PC-3 (cell line): Measurements from ENCODE around the gene AP4B1. TPM values are rescaled to one million over a fixed set of nuclear protein-coding genes. Genes with fewer than 3 reads are reported as not detected.

Source experiments
- ATAC-seq: fragments of 200-7000 bp; cut with Tn5 transposase; 2 replicates; pipeline ENCODE4 v1.9.1; 2020; ENCODE audit warnings: mild to moderate bottlenecking, moderate library complexity
- BruUV-seq: library from RNA; stranded (reverse); fragments of 400-500 nt; replicated peaks from 2 replicates; lab custom pipeline; 2021; lab: Mats Ljungman, UMichigan
- CTCF ChIA-PET: fragments of 300-600 bp; sonication (Branson Sonifier 250); formaldehyde crosslinking; loops from one replicate; lab custom pipeline; 2022; ENCODE audit warnings: antibody characterized with exemption; lab: Charles Lee
- POLR2A ChIA-PET: fragments of 300-600 bp; sonication (Branson Sonifier 250); formaldehyde crosslinking; loops from one replicate; lab custom pipeline; 2022; ENCODE audit warnings: antibody characterized with exemption; ENCODE audit not compliant: unreplicated experiment; lab: Charles Lee
- DNase-seq: peaks from one replicate; pipeline ENCODE4 v3.0.0-alpha.2; 2015
- H2AFZ ChIP-seq: fragments of 300-600 bp; sonication (generic); 2 replicates; pipeline ENCODE4 v1.6.0; 2016; ENCODE audit warnings: antibody characterized with exemption, low read length
- H3F3A ChIP-seq: fragments of 300-600 bp; sonication (generic); one replicate; pipeline ENCODE4 v1.6.0; 2017; ENCODE audit warnings: antibody characterized with exemption, low read length, control low read depth, mild to moderate bottlenecking; ENCODE audit not compliant: unreplicated experiment
- H3K27ac ChIP-seq: fragments of 300-600 bp; sonication (generic); 2 replicates; pipeline ENCODE4 v1.5.1; 2016; ENCODE audit warnings: mild to moderate bottlenecking, low read length
- H3K27me3 ChIP-seq: fragments of 300-600 bp; sonication (generic); 2 replicates; pipeline ENCODE4 v1.6.1; 2016; ENCODE audit warnings: low read length, mixed read lengths
- H3K36me3 ChIP-seq: fragments of 300-600 bp; sonication (generic); 2 replicates; pipeline ENCODE4 v1.6.1; 2016; ENCODE audit warnings: low read depth, mixed run types, low read length, mixed read lengths
- H3K4me1 ChIP-seq: fragments of 300-600 bp; sonication (generic); 2 replicates; pipeline ENCODE4 v1.5.1; 2016; ENCODE audit warnings: low read length; ENCODE audit not compliant: insufficient read depth
- H3K4me2 ChIP-seq: fragments of 300-600 bp; sonication (generic); 2 replicates; pipeline ENCODE4 v1.6.0; 2016; ENCODE audit warnings: low read length
- H3K4me3 ChIP-seq: fragments of 300-600 bp; sonication (generic); 2 replicates; pipeline ENCODE4 v1.5.1; 2016; ENCODE audit warnings: mild to moderate bottlenecking, low read length, mixed read lengths
- H3K79me2 ChIP-seq: fragments of 300-600 bp; sonication (generic); 2 replicates; pipeline ENCODE4 v1.6.1; 2017; ENCODE audit warnings: low read length, mixed read lengths
- H3K9ac ChIP-seq: fragments of 300-600 bp; sonication (generic); 2 replicates; pipeline ENCODE4 v1.6.0; 2016; ENCODE audit warnings: mild to moderate bottlenecking, low read length
- H3K9me2 ChIP-seq: fragments of 300-600 bp; sonication (generic); replicated peaks from 2 replicates; pipeline ENCODE4 v1.6.1; 2016; ENCODE audit warnings: mixed run types, low read length, mixed read lengths
- H3K9me3 ChIP-seq: fragments of 300-600 bp; sonication (generic); 2 replicates; pipeline ENCODE4 v1.6.1; 2016; ENCODE audit warnings: low read length, mixed read lengths
- H4K20me1 ChIP-seq: fragments of 300-600 bp; sonication (generic); 2 replicates; pipeline ENCODE4 v1.6.1; 2016; ENCODE audit warnings: low read length, mixed read lengths
- EZH2 ChIP-seq: fragments of 300-600 bp; sonication (generic); IDR thresholded peaks from one replicate; pipeline ENCODE4 v1.6.1; 2017; ENCODE audit warnings: antibody characterized with exemption, mild to moderate bottlenecking, low read length; ENCODE audit not compliant: unreplicated experiment
- EZH2phosphoT487 ChIP-seq: fragments of 300-600 bp; sonication (generic); IDR thresholded peaks from 2 replicates; pipeline ENCODE4 v1.6.1; 2018; ENCODE audit warnings: mild to moderate bottlenecking, antibody characterized with exemption, low read length, borderline replicate concordance
- intact Hi-C: fragments of 100-400 bp; cut with micrococcal nuclease; formaldehyde crosslinking; loops from 2 replicates; pipeline ENCODE4 v1.9.0; 2023
- total RNA-seq: library from RNA; depleted of rRNA; stranded (reverse); fragments of >200 nt; gene quantifications from 2 replicates; pipeline ENCODE4 v1.2.3, GENCODE V29; 2014
- TF ChIP-seq, protein P1 (sequence below): fragments of 300-600 bp; sonication (generic); conservative IDR thresholded peaks from 2 replicates; pipeline ENCODE4 v1.5.1; 2017; ENCODE audit warnings: antibody characterized with exemption, low read depth, mild to moderate bottlenecking, low read length

AP4B1 gene
- total RNA-seq, 1 experiment from 2014 or later: 15.5 TPM

DNA sequence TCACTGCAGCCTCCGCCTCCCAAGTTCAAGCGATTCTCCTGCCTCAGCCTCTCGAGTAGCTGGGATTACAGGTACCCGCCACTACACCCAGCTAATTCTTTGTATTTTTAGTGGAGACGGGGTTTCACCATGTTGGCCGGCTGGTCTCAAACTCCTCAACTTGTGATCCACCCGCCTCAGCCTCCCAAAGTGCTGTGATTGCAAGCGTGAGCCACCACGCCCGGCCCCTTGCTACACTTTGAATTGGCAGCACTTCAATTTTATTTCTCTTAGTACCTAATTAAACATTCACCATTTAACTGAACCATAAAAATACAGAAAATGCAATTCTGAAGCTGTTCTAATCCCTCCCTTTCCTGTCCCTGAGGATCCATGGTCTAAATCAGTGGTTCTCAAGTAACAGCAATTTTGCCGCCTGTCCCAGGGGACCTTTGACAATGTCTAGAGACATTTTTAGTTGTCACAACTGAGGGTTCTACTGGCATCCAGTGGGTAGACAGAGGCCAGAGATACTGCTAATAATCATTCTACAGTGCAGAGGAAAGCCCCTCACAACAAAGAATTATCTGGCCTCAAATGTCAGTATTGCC lies 12.9 kb downstream of the AP4B1 start:
- Histone ChIP-seq H3F3A (no peaks in the 10 kb centered on the region), H3K27ac (no peak overlapping the region), H3K27me3 (no peaks in the 10 kb centered on the region), H3K4me2 (no peak overlapping the region), H3K9me2 (no peaks in the 10 kb centered on the region), H3K9ac (no peak overlapping the region), H2AFZ (no peak overlapping the region), H3K36me3 (peaks cover 13% of the 10 kb centered on the region), H3K4me1 (no peaks in the 10 kb centered on the region), H3K79me2 (no peaks in the 10 kb centered on the region), H3K4me3 (no peak overlapping the region), H3K9me3 (no peaks in the 10 kb centered on the region), H4K20me1 (no peaks in the 10 kb centered on the region)
- no peak for DNase-seq
- no peak for ATAC-seq
- ChIA-PET CTCF (no interaction called here), POLR2A (interaction anchor here (0.7 kb wide), 1 partner anchor 23 kb away, joined by 3 read pairs; no protein-coding TSS in a partner anchor)
- intact Hi-C loops: no loop called here
- no peak for TF ChIP-seq EZH2
- no peak for TF ChIP-seq EZH2phosphoT487
- TF ChIP-seq, protein P1, sequence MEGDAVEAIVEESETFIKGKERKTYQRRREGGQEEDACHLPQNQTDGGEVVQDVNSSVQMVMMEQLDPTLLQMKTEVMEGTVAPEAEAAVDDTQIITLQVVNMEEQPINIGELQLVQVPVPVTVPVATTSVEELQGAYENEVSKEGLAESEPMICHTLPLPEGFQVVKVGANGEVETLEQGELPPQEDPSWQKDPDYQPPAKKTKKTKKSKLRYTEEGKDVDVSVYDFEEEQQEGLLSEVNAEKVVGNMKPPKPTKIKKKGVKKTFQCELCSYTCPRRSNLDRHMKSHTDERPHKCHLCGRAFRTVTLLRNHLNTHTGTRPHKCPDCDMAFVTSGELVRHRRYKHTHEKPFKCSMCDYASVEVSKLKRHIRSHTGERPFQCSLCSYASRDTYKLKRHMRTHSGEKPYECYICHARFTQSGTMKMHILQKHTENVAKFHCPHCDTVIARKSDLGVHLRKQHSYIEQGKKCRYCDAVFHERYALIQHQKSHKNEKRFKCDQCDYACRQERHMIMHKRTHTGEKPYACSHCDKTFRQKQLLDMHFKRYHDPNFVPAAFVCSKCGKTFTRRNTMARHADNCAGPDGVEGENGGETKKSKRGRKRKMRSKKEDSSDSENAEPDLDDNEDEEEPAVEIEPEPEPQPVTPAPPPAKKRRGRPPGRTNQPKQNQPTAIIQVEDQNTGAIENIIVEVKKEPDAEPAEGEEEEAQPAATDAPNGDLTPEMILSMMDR: no peak
- BruUV-seq: no TSS peak

DNA sequence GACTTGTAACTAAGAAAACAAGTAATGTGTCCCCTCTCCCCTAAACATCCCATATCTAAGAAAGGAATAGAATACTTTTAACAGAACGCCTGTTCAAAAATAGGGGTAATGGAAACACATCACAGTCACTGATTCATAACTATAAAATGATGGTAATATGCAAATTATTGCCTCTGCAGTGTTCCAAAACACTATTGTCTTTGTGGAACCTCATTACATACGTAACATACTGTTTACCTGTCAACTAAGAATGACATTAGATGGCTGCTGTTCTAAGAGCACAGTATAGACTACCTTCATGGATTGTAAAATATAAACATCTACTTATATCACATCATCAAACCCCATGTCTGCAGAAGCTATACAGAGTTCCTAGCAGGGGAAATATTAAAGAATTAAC lies 13.8 kb downstream of the AP4B1 start:
- Histone ChIP-seq H3K9me2 (no peaks in the 10 kb centered on the region), H3K9ac (no peak overlapping the region), H3F3A (no peaks in the 10 kb centered on the region), H3K4me3 (no peak overlapping the region), H3K4me2 (no peak overlapping the region), H3K36me3 (peaks cover 8% of the 10 kb centered on the region; the same call in 1 of the 2 replicates), H3K9me3 (no peaks in the 10 kb centered on the region), H2AFZ (no peak overlapping the region), H3K27me3 (no peaks in the 10 kb centered on the region), H3K79me2 (no peaks in the 10 kb centered on the region), H3K4me1 (no peaks in the 10 kb centered on the region), H3K27ac (no peak overlapping the region), H4K20me1 (no peaks in the 10 kb centered on the region)
- ATAC-seq: no peak
- no peak for DNase-seq
- no TSS peak for BruUV-seq
- TF ChIP-seq EZH2 (no peak), EZH2phosphoT487 (no peak)
- TF ChIP-seq, protein P1: no peak
- ChIA-PET POLR2A (no interaction called here), CTCF (no interaction called here)
- intact Hi-C loops: no loop called here

DNA sequence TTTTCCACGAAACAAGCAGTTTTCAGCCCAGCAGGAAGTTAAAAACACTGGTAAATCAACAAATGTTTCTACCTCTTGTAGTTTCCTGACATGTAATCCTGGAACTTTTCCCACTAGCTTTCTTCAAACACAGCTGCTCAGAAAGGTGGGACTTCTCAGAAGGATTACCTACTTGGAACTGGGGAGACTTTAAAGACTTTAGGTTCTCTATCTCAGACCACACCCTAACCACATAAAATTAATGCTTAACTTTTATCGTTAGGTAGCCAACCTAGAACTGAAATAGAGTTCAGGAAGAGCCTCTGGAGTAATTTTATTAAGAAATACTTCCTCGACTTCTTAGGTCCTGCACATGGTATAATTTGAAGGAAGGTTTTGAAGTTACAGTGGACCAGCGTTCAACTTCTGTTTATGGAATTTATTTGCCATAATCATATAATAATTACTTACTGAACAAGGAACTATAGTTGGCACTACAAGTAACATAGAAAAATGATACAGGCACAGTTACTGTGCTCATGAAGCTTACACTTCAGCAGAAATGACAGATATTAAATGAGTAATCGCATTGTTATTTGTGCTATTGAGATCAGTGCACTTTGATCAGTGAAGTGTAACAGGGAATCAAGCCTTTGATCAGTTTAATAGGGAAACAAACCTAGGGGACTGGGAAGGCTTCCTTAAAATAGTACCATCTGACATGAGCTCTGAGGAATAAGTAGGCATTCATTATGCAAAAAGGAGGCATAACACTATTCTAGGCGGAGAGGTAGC lies 17.0 kb downstream of the AP4B1 start, which contains the start of gene BCL2L15:
TSS of gene BCL2L15 (minus strand) at position 180 of the 774 bp plus-strand sequence. CDS start 206 bp downstream, outside the sequence.
- no peak within 1 kb of the TSS for H3K27ac ChIP-seq
- H2AFZ ChIP-seq: no peak within 1 kb of the TSS
- TF ChIP-seq EZH2phosphoT487 (no peak), EZH2 (no peak)
- TF ChIP-seq, protein P1: no peak
- H3K4me1 ChIP-seq: no peaks in the 10 kb centered on the region
- intact Hi-C loops: no loop called here
- no peak within 1 kb of the TSS for H3K4me3 ChIP-seq
- DNase-seq (peak; percentile 10), ATAC-seq (no peak)
- no peaks in the 10 kb centered on the region for H3K36me3 ChIP-seq
- no TSS peak for BruUV-seq
- no peak within 1 kb of the TSS for H3K9ac ChIP-seq
- H3K9me2 ChIP-seq: no peaks in the 10 kb centered on the region
- H3K4me2 ChIP-seq: no peak within 1 kb of the TSS
- POLR2A ChIA-PET: no interaction called here
- CTCF ChIA-PET: no interaction called here
- no peaks in the 10 kb centered on the region for H3K9me3 ChIP-seq
- H3K27me3 ChIP-seq: no peaks in the 10 kb centered on the region
- H3K79me2 ChIP-seq: no peaks in the 10 kb centered on the region
- no peaks in the 10 kb centered on the region for H3F3A ChIP-seq
- no peaks in the 10 kb centered on the region for H4K20me1 ChIP-seq
